OCI-LY1 (cell line): ENCODE results near the gene SLC35G6.
"Not testable (repeated sequence)": the region's sequence is repeated elsewhere in the genome, so short reads cannot be mapped to it uniquely, and the experiment has no call there.

Experiments
- H2AFZ ChIP-seq: fragments of 200-600 bp; sonication (generic), shearing (Covaris generic); 2 replicates; pipeline ENCODE4 v1.6.0; 2014; ENCODE audit warnings: antibody characterized with exemption, mild to moderate bottlenecking, low read length
- H3F3A ChIP-seq: fragments of 200-600 bp; sonication (generic), shearing (Covaris generic); 2 replicates; pipeline ENCODE4 v1.6.0; 2014; ENCODE audit warnings: mild to moderate bottlenecking, antibody characterized with exemption, low read length, moderate library complexity; ENCODE audit not compliant: insufficient read depth
- H3K27ac ChIP-seq: fragments of 200-600 bp; sonication (generic); 2 replicates; pipeline ENCODE4 v1.5.1; 2014; ENCODE audit warnings: low read length, mixed run types, mild to moderate bottlenecking, low read depth; ENCODE audit not compliant: poor library complexity, severe bottlenecking
- H3K27me3 ChIP-seq: fragments of 200-600 bp; sonication (generic); 2 replicates; pipeline ENCODE4 v1.6.0; 2014; ENCODE audit warnings: antibody characterized with exemption, mild to moderate bottlenecking, low read length, moderate library complexity; ENCODE audit not compliant: insufficient read depth
- H3K36me3 ChIP-seq: fragments of 200-600 bp; sonication (generic); 2 replicates; pipeline ENCODE4 v1.6.1; 2014; ENCODE audit warnings: mild to moderate bottlenecking, antibody characterized with exemption, low read length, moderate library complexity, mixed read lengths; ENCODE audit not compliant: insufficient read depth
- H3K4me1 ChIP-seq: fragments of 200-600 bp; sonication (generic); 2 replicates; pipeline ENCODE4 v1.5.1; 2014; ENCODE audit warnings: mild to moderate bottlenecking, low read length, moderate library complexity; ENCODE audit not compliant: insufficient read depth, severe bottlenecking
- H3K4me2 ChIP-seq: fragments of 200-600 bp; sonication (generic), shearing (Covaris generic); 2 replicates; pipeline ENCODE4 v1.6.1; 2014; ENCODE audit warnings: low read length
- H3K4me3 ChIP-seq: fragments of 200-600 bp; sonication (generic); 2 replicates; pipeline ENCODE4 v1.5.1; 2014; ENCODE audit warnings: low read length, low read depth, mild to moderate bottlenecking, mixed read lengths; ENCODE audit not compliant: poor library complexity, severe bottlenecking
- H3K79me2 ChIP-seq: fragments of 200-600 bp; shearing (Covaris generic); 2 replicates; pipeline ENCODE4 v1.6.1; 2016; ENCODE audit warnings: mixed run types, low read length, mixed read lengths; ENCODE audit not compliant: insufficient read depth
- H3K9ac ChIP-seq: fragments of 200-600 bp; sonication (generic), shearing (Covaris generic); 2 replicates; pipeline ENCODE4 v1.6.1; 2014; ENCODE audit warnings: mild to moderate bottlenecking, low read length, mixed read lengths
- H3K9me2 ChIP-seq: fragments of 200-600 bp; sonication (generic), shearing (Covaris generic); 2 replicates; pipeline ENCODE4 v1.6.1; 2014; ENCODE audit warnings: low read depth, mild to moderate bottlenecking, low read length, mixed read lengths
- H3K9me3 ChIP-seq: fragments of 200-600 bp; shearing (Covaris generic); 2 replicates; pipeline ENCODE4 v1.6.1; 2014; ENCODE audit warnings: low read length, mixed read lengths
- H4K20me1 ChIP-seq: fragments of 200-600 bp; sonication (generic), shearing (Covaris generic); 2 replicates; pipeline ENCODE4 v1.6.0; 2016; ENCODE audit warnings: mild to moderate bottlenecking, low read length; ENCODE audit not compliant: insufficient read depth
- EZH2 ChIP-seq: fragments of 200-600 bp; sonication (generic), shearing (Covaris generic); IDR thresholded peaks from 2 replicates; pipeline ENCODE4 v1.8.0; 2017; ENCODE audit warnings: borderline replicate concordance, mixed run types, mild to moderate bottlenecking, antibody characterized with exemption, low read length, moderate library complexity, mixed read lengths
- TF ChIP-seq, protein P1 (sequence below): fragments of 200-600 bp; sonication (generic), shearing (Covaris generic); IDR thresholded peaks from 2 replicates; pipeline ENCODE4 v1.5.1; 2017; ENCODE audit warnings: mild to moderate bottlenecking, antibody characterized with exemption, low read length, moderate library complexity, mixed read lengths

SLC35G6 gene

DNA sequence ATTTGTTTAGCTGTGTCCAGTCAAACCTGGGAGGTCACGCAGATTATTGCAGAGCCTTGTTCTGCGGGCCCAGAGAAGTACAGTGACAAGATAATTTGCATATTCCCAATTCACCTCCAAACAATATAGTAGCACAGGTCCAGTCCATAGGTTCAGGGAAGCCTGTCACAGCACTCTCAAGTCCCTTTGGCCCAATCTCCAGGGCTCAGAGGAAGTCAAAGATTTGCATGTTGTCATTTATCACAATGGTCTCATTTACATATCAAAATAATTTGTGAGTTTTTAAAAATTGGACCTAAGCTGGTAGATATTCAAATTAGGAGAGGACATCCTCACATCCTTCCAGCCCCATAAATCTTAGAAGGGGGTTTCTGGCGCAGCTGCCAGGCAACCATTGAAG lies 13.7 kb upstream of the SLC35G6 start:
- H4K20me1 ChIP-seq: no peaks in the 10 kb centered on the region
- no peak overlapping the region; the same call in 1 of the 2 replicates for H3K9ac ChIP-seq

GRCh38 chr17:7468290-7468689 lies 13.0 kb upstream of the SLC35G6 start:
- Histone ChIP-seq H4K20me1 (no peaks in the 10 kb centered on the region), H3K79me2 (no peaks in the 10 kb centered on the region), H3K9me2 (no peaks in the 10 kb centered on the region), H3K4me2 (no peak overlapping the region), H3K27ac (peak overlapping the region; percentile 36), H3K4me3 (no peak overlapping the region), H3K27me3 (no peaks in the 10 kb centered on the region), H3F3A (no peaks in the 10 kb centered on the region), H3K4me1 (peaks cover 20% of the 10 kb centered on the region), H2AFZ (no peak overlapping the region), H3K9me3 (no peaks in the 10 kb centered on the region), H3K36me3 (peaks cover 20% of the 10 kb centered on the region), H3K9ac (no peak overlapping the region)
- TF ChIP-seq, protein P1, sequence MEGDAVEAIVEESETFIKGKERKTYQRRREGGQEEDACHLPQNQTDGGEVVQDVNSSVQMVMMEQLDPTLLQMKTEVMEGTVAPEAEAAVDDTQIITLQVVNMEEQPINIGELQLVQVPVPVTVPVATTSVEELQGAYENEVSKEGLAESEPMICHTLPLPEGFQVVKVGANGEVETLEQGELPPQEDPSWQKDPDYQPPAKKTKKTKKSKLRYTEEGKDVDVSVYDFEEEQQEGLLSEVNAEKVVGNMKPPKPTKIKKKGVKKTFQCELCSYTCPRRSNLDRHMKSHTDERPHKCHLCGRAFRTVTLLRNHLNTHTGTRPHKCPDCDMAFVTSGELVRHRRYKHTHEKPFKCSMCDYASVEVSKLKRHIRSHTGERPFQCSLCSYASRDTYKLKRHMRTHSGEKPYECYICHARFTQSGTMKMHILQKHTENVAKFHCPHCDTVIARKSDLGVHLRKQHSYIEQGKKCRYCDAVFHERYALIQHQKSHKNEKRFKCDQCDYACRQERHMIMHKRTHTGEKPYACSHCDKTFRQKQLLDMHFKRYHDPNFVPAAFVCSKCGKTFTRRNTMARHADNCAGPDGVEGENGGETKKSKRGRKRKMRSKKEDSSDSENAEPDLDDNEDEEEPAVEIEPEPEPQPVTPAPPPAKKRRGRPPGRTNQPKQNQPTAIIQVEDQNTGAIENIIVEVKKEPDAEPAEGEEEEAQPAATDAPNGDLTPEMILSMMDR: no peak
- TF ChIP-seq EZH2: no peak

More for the DNA sequence above, 13.7 kb upstream of the SLC35G6 start:
- Histone ChIP-seq H3K36me3 (peaks cover 24% of the 10 kb centered on the region), H3K27me3 (no peaks in the 10 kb centered on the region), H2AFZ (no peak overlapping the region), H3K4me2 (peak overlapping the region; percentile 12; the same call in 1 of the 2 replicates), H3K4me3 (no peak overlapping the region), H3K79me2 (no peaks in the 10 kb centered on the region), H3F3A (no peaks in the 10 kb centered on the region), H3K9me2 (no peaks in the 10 kb centered on the region), H3K9me3 (no peaks in the 10 kb centered on the region), H3K27ac (peak overlapping the region; percentile 80), H3K4me1 (peaks cover 20% of the 10 kb centered on the region)
- TF ChIP-seq EZH2: no peak
- TF ChIP-seq, protein P1: no peak

DNA sequence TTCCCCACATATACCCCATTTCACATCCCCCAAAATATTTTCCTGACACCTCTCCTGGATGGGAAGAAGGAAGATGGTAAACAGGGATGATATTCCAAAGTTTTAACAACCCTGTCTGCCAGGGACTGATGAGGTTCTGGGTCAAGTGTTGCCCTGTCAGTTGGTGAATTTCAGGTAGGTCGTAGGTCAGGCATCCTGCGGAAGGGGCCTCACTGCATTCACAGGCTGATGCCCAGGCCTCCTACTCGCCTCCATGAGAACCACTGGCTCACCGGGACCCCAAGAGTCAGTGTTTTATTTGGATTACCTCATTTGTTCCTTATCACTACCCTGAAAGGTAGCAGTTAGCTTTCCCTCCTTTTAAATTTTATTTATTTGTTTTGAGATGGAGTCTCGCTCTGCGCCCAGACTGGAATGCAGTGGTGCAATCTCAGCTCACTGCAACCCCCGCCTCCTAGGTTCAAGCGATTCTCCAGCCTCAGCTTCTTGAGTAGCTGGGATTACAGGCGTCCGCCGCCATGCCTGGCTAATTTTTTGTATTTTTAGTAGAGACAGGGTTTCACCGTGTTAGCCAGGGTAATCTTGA lies 12.3 kb upstream of the SLC35G6 start:
- no peak overlapping the region for H2AFZ ChIP-seq
- TF ChIP-seq EZH2: no peak
- TF ChIP-seq, protein P1: no peak
- no peak overlapping the region for H3K4me2 ChIP-seq
- no peak overlapping the region for H3K9ac ChIP-seq
- H3K79me2 ChIP-seq: no peaks in the 10 kb centered on the region
- H4K20me1 ChIP-seq: no peaks in the 10 kb centered on the region
- peak overlapping the region; percentile 36 for H3K27ac ChIP-seq
- H3K4me3 ChIP-seq: no peak overlapping the region
- peaks cover 20% of the 10 kb centered on the region for H3K4me1 ChIP-seq
- H3F3A ChIP-seq: no peaks in the 10 kb centered on the region
- no peaks in the 10 kb centered on the region for H3K27me3 ChIP-seq
- H3K9me2 ChIP-seq: no peaks in the 10 kb centered on the region
- peaks cover 14% of the 10 kb centered on the region for H3K36me3 ChIP-seq
- no peaks in the 10 kb centered on the region for H3K9me3 ChIP-seq

GRCh38 chr17:7469843-7470242 lies 11.4 kb upstream of the SLC35G6 start:
- not testable (repeated sequence) for H3K79me2 ChIP-seq

GRCh38 chr17:7470457-7470973 lies 10.7 kb upstream of the SLC35G6 start:
- H2AFZ ChIP-seq, H3K79me2 ChIP-seq, H3K27me3 ChIP-seq, H4K20me1 ChIP-seq, H3F3A ChIP-seq, H3K9me3 ChIP-seq, H3K4me2 ChIP-seq, H3K9ac ChIP-seq, H3K36me3 ChIP-seq, H3K4me3 ChIP-seq, H3K9me2 ChIP-seq, H3K27ac ChIP-seq: not testable (repeated sequence)
- H3K4me1 ChIP-seq: peaks cover 20% of the 10 kb centered on the region

More at GRCh38 chr17:7469843-7470242, 11.4 kb upstream of the SLC35G6 start:
- H3K9me3 ChIP-seq, H3K9me2 ChIP-seq, H3K27ac ChIP-seq, H3K9ac ChIP-seq, H4K20me1 ChIP-seq, H3K27me3 ChIP-seq, H3K4me2 ChIP-seq, H2AFZ ChIP-seq, H3K4me3 ChIP-seq, H3F3A ChIP-seq: not testable (repeated sequence)
- H3K4me1 ChIP-seq: peaks cover 20% of the 10 kb centered on the region
- H3K36me3 ChIP-seq: peaks cover 11% of the 10 kb centered on the region
